Thyroid gland (tissue), 4 donors: ENCODE measurements around the gene ADIPOR1.

ENCODE experiments used
- POLR2A ChIP-seq, 2 donors: fragments of 450-650 bp; IDR thresholded peaks; one replicate each; pipeline ENCODE4 v1.6.1; 2017; ENCODE audit warnings: antibody characterized with exemption in 2 of 2, mild to moderate bottlenecking in 2 of 2, moderate library complexity in 1 of 2
- TF ChIP-seq, protein P1 (sequence below), 6 experiments: fragments of 200-600 bp in 3 of 6; fragments of 450-650 bp in 3 of 6; sonication (generic) in 3 of 6; IDR thresholded peaks; one replicate each; pipeline ENCODE4 v1.5.1; 2016 to 2019; ENCODE audit warnings: antibody characterized with exemption in 6 of 6, mild to moderate bottlenecking in 2 of 6, inconsistent platforms in 1 of 6, moderate library complexity in 1 of 6

DNA sequence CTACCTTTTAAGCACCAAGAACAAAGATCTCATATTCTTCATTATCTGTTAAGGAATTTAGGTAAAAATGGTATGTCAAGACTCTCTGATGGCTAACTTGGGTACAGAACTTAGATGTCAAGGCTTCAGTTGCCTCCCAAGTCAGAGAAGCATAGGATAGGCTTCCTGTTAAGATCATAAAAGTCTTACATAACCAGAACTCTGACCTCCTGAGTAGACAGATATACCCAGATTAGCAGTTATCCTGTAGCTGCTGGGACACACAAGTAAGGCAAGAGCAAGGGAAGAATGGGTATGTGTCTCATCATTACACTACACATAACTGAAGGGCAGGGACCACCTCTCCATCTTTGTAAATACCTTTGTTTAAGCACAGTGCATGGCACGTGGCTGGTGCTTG lies 15.7 kb downstream of the ADIPOR1 start:
- TF ChIP-seq, protein P1, sequence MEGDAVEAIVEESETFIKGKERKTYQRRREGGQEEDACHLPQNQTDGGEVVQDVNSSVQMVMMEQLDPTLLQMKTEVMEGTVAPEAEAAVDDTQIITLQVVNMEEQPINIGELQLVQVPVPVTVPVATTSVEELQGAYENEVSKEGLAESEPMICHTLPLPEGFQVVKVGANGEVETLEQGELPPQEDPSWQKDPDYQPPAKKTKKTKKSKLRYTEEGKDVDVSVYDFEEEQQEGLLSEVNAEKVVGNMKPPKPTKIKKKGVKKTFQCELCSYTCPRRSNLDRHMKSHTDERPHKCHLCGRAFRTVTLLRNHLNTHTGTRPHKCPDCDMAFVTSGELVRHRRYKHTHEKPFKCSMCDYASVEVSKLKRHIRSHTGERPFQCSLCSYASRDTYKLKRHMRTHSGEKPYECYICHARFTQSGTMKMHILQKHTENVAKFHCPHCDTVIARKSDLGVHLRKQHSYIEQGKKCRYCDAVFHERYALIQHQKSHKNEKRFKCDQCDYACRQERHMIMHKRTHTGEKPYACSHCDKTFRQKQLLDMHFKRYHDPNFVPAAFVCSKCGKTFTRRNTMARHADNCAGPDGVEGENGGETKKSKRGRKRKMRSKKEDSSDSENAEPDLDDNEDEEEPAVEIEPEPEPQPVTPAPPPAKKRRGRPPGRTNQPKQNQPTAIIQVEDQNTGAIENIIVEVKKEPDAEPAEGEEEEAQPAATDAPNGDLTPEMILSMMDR (IDR thresholded peaks at IDR 0.05), result no peak
- TF ChIP-seq POLR2A (IDR thresholded peaks at IDR 0.05), result no peak
